ENCODE results near the gene AFAP1.

Gene AFAP1

GRCh38 chr4:7822137-7822505 lies 117.5 kb downstream of the AFAP1 start:
- Histone ChIP-seq H3K9me2 (replicated peaks; ENCODE audit: low read depth, low read length) (no peaks in the 10 kb centered on the region), H3K4me1 (ENCODE audit: insufficient read depth, low read length, poor library complexity, severe bottlenecking) (no peaks in the 10 kb centered on the region), H3K9me3 (ENCODE audit: insufficient read depth, low read depth, low read length) (no peaks in the 10 kb centered on the region; the same call in 1 of the 2 replicates), H3F3A (ENCODE audit: low read depth) (no peaks in the 10 kb centered on the region), H3K9ac (ENCODE audit: low read depth, low read length, poor library complexity, severe bottlenecking) (no peak overlapping the region), H3K79me2 (ENCODE audit: insufficient read depth, low read length) (no peaks in the 10 kb centered on the region), H3K4me3 (ENCODE audit: low read length, poor library complexity, severe bottlenecking) (no peak overlapping the region), H3K4me2 (ENCODE audit: low read depth, low read length, poor library complexity, severe bottlenecking) (no peak overlapping the region), H3K27me3 (ENCODE audit: insufficient read depth, low read length, poor library complexity, severe bottlenecking) (no peaks in the 10 kb centered on the region), H4K20me1 (ENCODE audit: insufficient read depth, low read length, poor library complexity, severe bottlenecking) (no peaks in the 10 kb centered on the region), H2AFZ (ENCODE audit: low read length) (no peak overlapping the region), H3K36me3 (ENCODE audit: insufficient read depth, low read length) (no peaks in the 10 kb centered on the region)
- TF ChIP-seq EZH2phosphoT487 (IDR thresholded peaks at IDR 0.05; ENCODE audit: borderline replicate concordance), result no peak
- TF ChIP-seq CTCF (conservative IDR thresholded peaks at IDR 0.05; ENCODE audit: low read length), result no peak

DNA sequence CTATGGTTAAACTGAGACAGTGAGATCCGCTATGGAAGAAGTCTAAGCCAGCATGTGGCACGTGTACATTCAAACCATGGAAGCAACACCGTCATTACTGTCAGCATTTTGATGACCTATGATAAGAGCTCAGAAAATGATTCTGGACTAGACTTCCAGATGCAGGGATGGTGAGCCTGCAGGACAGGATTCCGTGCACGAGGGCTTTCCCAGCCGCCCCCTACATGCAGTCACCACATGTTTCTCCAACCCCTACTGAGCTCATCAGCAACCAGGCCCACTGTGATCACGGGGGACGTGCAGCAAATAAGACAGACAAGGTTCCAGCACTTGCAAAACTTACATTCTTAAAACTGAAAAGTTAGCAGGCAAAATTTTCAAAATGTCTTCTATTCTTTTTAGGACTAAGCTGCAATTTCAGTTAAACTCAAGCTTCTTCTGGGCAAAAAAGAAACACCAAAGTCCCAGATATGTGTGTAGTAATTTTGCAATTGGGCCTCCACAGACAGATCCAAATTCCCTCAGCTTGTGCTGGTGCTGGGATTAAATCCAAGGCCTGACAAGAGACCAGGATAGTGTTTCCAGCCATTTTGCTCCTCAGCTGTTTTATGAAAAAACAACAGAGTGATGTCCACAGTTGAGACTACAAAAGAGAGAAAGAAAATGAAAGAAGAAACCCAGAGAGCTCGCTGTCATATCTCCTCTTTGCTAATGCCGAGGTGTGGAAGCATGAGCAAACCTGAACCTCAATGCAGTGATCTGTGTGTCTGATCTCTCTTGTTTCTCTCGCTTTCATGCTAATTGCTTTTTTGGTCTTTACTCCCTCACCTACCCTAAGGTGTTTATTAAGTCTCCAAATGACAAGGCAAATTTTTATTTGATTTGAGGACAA lies 118.2 kb downstream of the AFAP1 start:
- Histone ChIP-seq H3K36me3 (ENCODE audit: insufficient read depth, low read length) (no peaks in the 10 kb centered on the region), H3K9ac (ENCODE audit: low read depth, low read length, poor library complexity, severe bottlenecking) (no peak overlapping the region), H4K20me1 (ENCODE audit: insufficient read depth, low read length, poor library complexity, severe bottlenecking) (no peaks in the 10 kb centered on the region), H3K9me3 (ENCODE audit: insufficient read depth, low read depth, low read length) (no peaks in the 10 kb centered on the region; the same call in 1 of the 2 replicates), H3K4me1 (ENCODE audit: insufficient read depth, low read length, poor library complexity, severe bottlenecking) (no peaks in the 10 kb centered on the region), H3K9me2 (replicated peaks; ENCODE audit: low read depth, low read length) (no peaks in the 10 kb centered on the region), H3K79me2 (ENCODE audit: insufficient read depth, low read length) (no peaks in the 10 kb centered on the region), H2AFZ (ENCODE audit: low read length) (no peak overlapping the region), H3K27me3 (ENCODE audit: insufficient read depth, low read length, poor library complexity, severe bottlenecking) (no peaks in the 10 kb centered on the region), H3K4me2 (ENCODE audit: low read depth, low read length, poor library complexity, severe bottlenecking) (no peak overlapping the region), H3F3A (ENCODE audit: low read depth) (no peaks in the 10 kb centered on the region), H3K4me3 (ENCODE audit: low read length, poor library complexity, severe bottlenecking) (no peak overlapping the region)
- TF ChIP-seq CTCF (conservative IDR thresholded peaks at IDR 0.05; ENCODE audit: low read length), result no peak
- TF ChIP-seq EZH2phosphoT487 (IDR thresholded peaks at IDR 0.05; ENCODE audit: borderline replicate concordance), result no peak

- no peak overlapping the region for H3K4me2 ChIP-seq (ENCODE audit: low read depth, low read length, poor library complexity, severe bottlenecking)
These were observed 119.4 kb downstream of the AFAP1 start for GRCh38 chr4:7820031-7820818.

More at GRCh38 chr4:7820031-7820818, 119.4 kb downstream of the AFAP1 start:
- Histone ChIP-seq H3K79me2 (ENCODE audit: insufficient read depth, low read length) (no peaks in the 10 kb centered on the region), H3K36me3 (ENCODE audit: insufficient read depth, low read length) (no peaks in the 10 kb centered on the region), H4K20me1 (ENCODE audit: insufficient read depth, low read length, poor library complexity, severe bottlenecking) (no peaks in the 10 kb centered on the region), H3K4me1 (ENCODE audit: insufficient read depth, low read length, poor library complexity, severe bottlenecking) (no peaks in the 10 kb centered on the region), H2AFZ (ENCODE audit: low read length) (no peak overlapping the region), H3K9me3 (ENCODE audit: insufficient read depth, low read depth, low read length) (no peaks in the 10 kb centered on the region; the same call in 1 of the 2 replicates), H3F3A (ENCODE audit: low read depth) (no peaks in the 10 kb centered on the region), H3K9ac (ENCODE audit: low read depth, low read length, poor library complexity, severe bottlenecking) (no peak overlapping the region), H3K4me3 (ENCODE audit: low read length, poor library complexity, severe bottlenecking) (no peak overlapping the region), H3K27me3 (ENCODE audit: insufficient read depth, low read length, poor library complexity, severe bottlenecking) (no peaks in the 10 kb centered on the region), H3K9me2 (replicated peaks; ENCODE audit: low read depth, low read length) (no peaks in the 10 kb centered on the region)
- no peak for TF ChIP-seq CTCF (conservative IDR thresholded peaks at IDR 0.05; ENCODE audit: low read length)
- no peak for TF ChIP-seq EZH2phosphoT487 (IDR thresholded peaks at IDR 0.05; ENCODE audit: borderline replicate concordance)

Measured in Loucy (cell line).